Right atrium auricular region (tissue), 2 donors: ENCODE measurements around the gene EXOC4. TPM values are rescaled to one million over a fixed set of nuclear protein-coding genes. Genes with fewer than 3 reads are reported as not detected.

Experiments used
- DNase-seq: peaks from one replicate; pipeline ENCODE4 v3.0.0-alpha.2; 2019; ENCODE audit warnings: low spot score
- H3K27ac ChIP-seq, 2 donors: fragments of 200-600 bp; sonication (generic); 1 replicate in 1 of 2; 2 replicates in 1 of 2; pipeline ENCODE4 v1.5.1; 2016 to 2019
- H3K27me3 ChIP-seq, 2 donors: fragments of 200-600 bp; sonication (generic); one replicate each; pipeline versions ENCODE4 v1.5.1 to v1.6.0; 2017 to 2019
- H3K36me3 ChIP-seq: fragments of 200-600 bp; sonication (generic); one replicate; pipeline ENCODE4 v1.5.1; 2016
- H3K4me1 ChIP-seq, 2 donors: fragments of 200-600 bp; sonication (generic); one replicate each; pipeline versions ENCODE4 v1.5.1 to v1.6.0; 2017 to 2019
- H3K4me3 ChIP-seq, 2 donors: fragments of 200-600 bp; sonication (generic); 1 replicate in 1 of 2; 2 replicates in 1 of 2; pipeline ENCODE4 v1.5.1; 2017 to 2019; ENCODE audit warnings: mild to moderate bottlenecking in 1 of 2, moderate library complexity in 1 of 2
- H3K9me3 ChIP-seq, 2 donors: fragments of 200-600 bp; sonication (generic); one replicate each; pipeline ENCODE4 v1.5.1; 2019
- CTCF ChIP-seq, 2 donors: fragments of 200-600 bp; sonication (generic); IDR thresholded peaks; one replicate each; pipeline ENCODE4 v1.5.1; 2019; ENCODE audit warnings: antibody characterized with exemption in 2 of 2
- total RNA-seq, 2 donors: library from RNA; depleted of rRNA; stranded (reverse); fragments of >200 nt; gene quantifications; one replicate each; pipeline ENCODE4 v1.1.0, GENCODE V29; 2016

The EXOC4 gene
- total RNA-seq, 2 donors from 2014 or later: 24.7 to 30.6 TPM

- no peak overlapping the region for H3K4me3 ChIP-seq
- no peaks in the 10 kb centered on the region for H3K36me3 ChIP-seq
- no peaks in the 10 kb centered on the region for H3K9me3 ChIP-seq
- no peak for DNase-seq
- H3K27ac ChIP-seq: no peak overlapping the region
- no peak for TF ChIP-seq CTCF (IDR thresholded peaks at IDR 0.05)
- H3K4me1 ChIP-seq: no peaks in the 10 kb centered on the region
- no peaks in the 10 kb centered on the region for H3K27me3 ChIP-seq
Measured at GRCh38 chr7:134044682-134045081, 791.8 kb downstream of the EXOC4 start.

GRCh38 chr7:134045716-134046115 lies 792.8 kb downstream of the EXOC4 start:
- no peaks in the 10 kb centered on the region for H3K4me1 ChIP-seq
- H3K4me3 ChIP-seq: no peak overlapping the region
- DNase-seq: no peak
- H3K9me3 ChIP-seq: no peaks in the 10 kb centered on the region
- H3K27me3 ChIP-seq: no peaks in the 10 kb centered on the region
- no peaks in the 10 kb centered on the region for H3K36me3 ChIP-seq
- no peak overlapping the region for H3K27ac ChIP-seq
- no peak for TF ChIP-seq CTCF (IDR thresholded peaks at IDR 0.05)

GRCh38 chr7:134046594-134047128 lies 793.8 kb downstream of the EXOC4 start:
- no peaks in the 10 kb centered on the region for H3K9me3 ChIP-seq
- H3K36me3 ChIP-seq: no peaks in the 10 kb centered on the region
- no peaks in the 10 kb centered on the region for H3K4me1 ChIP-seq
- no peak for DNase-seq
- no peak for TF ChIP-seq CTCF (IDR thresholded peaks at IDR 0.05)
- H3K27me3 ChIP-seq: no peaks in the 10 kb centered on the region
- H3K27ac ChIP-seq: no peak overlapping the region
- H3K4me3 ChIP-seq: no peak overlapping the region

GRCh38 chr7:134047675-134048074 lies 794.8 kb downstream of the EXOC4 start:
- no peak for TF ChIP-seq CTCF (IDR thresholded peaks at IDR 0.05)

GRCh38 chr7:134048166-134048565 lies 795.3 kb downstream of the EXOC4 start:
- no peak for TF ChIP-seq CTCF (IDR thresholded peaks at IDR 0.05)
- Histone ChIP-seq H3K27me3 (no peaks in the 10 kb centered on the region), H3K9me3 (no peaks in the 10 kb centered on the region), H3K27ac (no peak overlapping the region), H3K36me3 (no peaks in the 10 kb centered on the region), H3K4me1 (no peaks in the 10 kb centered on the region), H3K4me3 (no peak overlapping the region)
- no peak for DNase-seq

More at GRCh38 chr7:134047675-134048074, 794.8 kb downstream of the EXOC4 start:
- H3K27ac ChIP-seq: no peak overlapping the region
- no peaks in the 10 kb centered on the region for H3K36me3 ChIP-seq
- no peak overlapping the region for H3K4me3 ChIP-seq
- no peaks in the 10 kb centered on the region for H3K27me3 ChIP-seq
- no peaks in the 10 kb centered on the region for H3K4me1 ChIP-seq
- H3K9me3 ChIP-seq: no peaks in the 10 kb centered on the region
- DNase-seq: no peak

- DNase-seq: no peak
- Histone ChIP-seq H3K27me3 (no peaks in the 10 kb centered on the region), H3K4me3 (no peak overlapping the region), H3K4me1 (no peaks in the 10 kb centered on the region), H3K27ac (no peak overlapping the region), H3K36me3 (no peaks in the 10 kb centered on the region), H3K9me3 (no peaks in the 10 kb centered on the region)
- no peak for TF ChIP-seq CTCF (IDR thresholded peaks at IDR 0.05)
Measured at GRCh38 chr7:134051020-134051419, 798.1 kb downstream of the EXOC4 start.
